LNCAP (cell line): ENCODE data around the gene ADGRD1.

Experiments used
- CTCF ChIP-seq: fragments of 450-650 bp; IDR thresholded peaks from 2 replicates; pipeline ENCODE4 v1.5.1; 2017; ENCODE audit warnings: mild to moderate bottlenecking

The ADGRD1 gene

DNA sequence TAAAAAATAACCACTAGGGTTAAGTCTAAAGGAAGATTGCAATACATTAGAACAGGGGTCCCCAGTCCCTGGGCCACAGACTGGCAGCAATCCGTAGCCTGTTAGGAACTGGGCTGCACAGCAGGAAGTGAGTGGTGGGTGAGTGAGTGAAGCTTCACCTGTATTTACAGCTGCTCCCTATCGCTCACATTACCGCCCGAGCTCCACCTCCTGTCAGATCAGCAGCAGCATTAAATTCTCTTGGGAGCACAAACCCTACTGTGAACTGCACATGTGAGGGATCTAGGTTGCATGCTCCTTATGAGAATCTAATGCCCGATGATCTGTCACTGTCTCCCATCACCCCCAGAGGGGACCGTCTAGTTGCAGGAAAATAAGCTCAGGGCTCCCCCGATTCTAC, 15.5 kb downstream of the ADGRD1 start:
- no peak for TF ChIP-seq CTCF

- no peak for TF ChIP-seq CTCF
Observed at GRCh38 chr12:130970165-130970907, 16.6 kb downstream of the ADGRD1 start.

GRCh38 chr12:130970908-130971233, 17.2 kb downstream of the ADGRD1 start:
- no peak for TF ChIP-seq CTCF

- TF ChIP-seq CTCF: no peak
Observed at GRCh38 chr12:130971925-130972585, 18.3 kb downstream of the ADGRD1 start.

DNA sequence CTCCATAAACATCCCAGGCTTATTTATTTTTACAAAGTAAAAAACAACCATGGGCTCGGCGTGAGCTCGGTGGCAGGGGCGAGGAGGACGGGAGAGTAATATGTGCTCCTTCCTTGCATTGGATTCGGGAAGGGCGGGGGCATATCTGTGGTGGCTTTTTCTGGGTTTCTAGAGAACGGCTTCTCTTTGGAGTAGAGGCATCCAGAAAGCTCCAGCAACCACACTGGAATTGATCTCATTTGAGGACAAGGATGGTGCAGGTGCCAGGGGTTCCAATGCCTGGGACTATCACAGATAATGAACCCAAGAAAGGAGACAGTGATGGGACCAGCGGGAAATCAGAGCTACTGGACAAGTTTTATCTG, 18.9 kb downstream of the ADGRD1 start:
- no peak for TF ChIP-seq CTCF

GRCh38 chr12:130973109-130973508, 19.4 kb downstream of the ADGRD1 start:
- no peak for TF ChIP-seq CTCF

DNA sequence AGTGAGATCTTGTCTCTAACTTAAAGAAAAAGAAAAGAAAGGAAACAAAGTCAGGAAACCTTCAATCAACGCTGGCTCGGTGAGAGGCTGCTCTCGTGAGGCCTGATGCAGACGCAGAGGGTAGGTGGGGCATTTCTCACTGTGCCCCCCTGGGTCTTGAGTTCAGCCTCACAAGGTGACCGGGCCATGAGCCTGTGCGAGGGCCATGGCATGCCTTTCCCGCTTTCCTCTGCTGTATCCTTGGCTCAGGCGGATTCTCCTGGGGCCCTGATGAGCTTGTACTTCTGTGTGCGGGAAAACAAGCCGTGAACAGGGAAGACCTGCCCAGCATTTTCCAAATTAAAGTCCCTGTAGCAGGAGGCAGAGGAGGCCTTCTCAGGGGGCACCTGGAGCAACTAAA, 20.2 kb downstream of the ADGRD1 start:
- TF ChIP-seq CTCF: no peak
